GM21619 (cell line): Measurements from ENCODE around the gene TRAPPC8.
A peak's percentile ranks its signal among the peaks of the same experiment; 100 is the strongest.

Experiments
- ATAC-seq: cut with Tn5 transposase; IDR thresholded peaks from one replicate; pipeline ENCODE4 v1.9.1; 2021; ENCODE audit not compliant: unreplicated experiment

Gene TRAPPC8

DNA sequence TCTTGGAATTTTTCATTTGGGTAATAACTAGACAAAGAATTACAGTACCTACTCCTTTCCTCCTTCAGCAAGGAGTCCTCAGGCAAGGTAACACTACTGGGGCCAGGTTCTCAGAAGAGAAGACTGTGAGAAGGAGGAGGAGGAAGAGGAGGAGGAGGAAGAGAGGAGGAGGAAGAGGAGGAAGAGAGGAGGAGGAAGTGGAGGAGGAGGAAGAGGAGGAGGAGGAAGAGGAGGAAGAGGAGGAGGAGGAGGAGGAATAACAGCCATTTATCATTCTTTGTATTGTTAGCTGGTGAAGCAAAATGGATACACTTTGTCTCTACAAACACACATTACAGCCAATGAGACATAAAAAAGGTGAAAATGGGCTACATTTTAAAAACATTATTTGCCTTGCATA is 149.4 kb downstream of the TRAPPC8 start:
- no peak for ATAC-seq

DNA sequence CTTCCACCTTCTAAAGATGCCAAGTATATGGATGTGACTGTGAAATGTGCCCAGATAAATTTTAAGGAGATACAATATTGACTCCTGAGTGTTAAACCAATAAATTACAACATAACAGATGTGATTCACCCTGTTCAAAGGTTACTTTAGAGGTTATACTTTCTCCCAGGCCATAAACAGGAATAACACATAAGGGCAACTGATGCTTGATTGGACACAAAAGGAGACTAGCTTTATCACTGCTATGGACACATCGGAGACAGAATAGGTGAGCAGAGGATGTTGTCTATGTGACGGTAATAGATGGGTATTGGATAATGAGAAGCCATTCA is 150.4 kb downstream of the TRAPPC8 start:
- ATAC-seq: no peak

DNA sequence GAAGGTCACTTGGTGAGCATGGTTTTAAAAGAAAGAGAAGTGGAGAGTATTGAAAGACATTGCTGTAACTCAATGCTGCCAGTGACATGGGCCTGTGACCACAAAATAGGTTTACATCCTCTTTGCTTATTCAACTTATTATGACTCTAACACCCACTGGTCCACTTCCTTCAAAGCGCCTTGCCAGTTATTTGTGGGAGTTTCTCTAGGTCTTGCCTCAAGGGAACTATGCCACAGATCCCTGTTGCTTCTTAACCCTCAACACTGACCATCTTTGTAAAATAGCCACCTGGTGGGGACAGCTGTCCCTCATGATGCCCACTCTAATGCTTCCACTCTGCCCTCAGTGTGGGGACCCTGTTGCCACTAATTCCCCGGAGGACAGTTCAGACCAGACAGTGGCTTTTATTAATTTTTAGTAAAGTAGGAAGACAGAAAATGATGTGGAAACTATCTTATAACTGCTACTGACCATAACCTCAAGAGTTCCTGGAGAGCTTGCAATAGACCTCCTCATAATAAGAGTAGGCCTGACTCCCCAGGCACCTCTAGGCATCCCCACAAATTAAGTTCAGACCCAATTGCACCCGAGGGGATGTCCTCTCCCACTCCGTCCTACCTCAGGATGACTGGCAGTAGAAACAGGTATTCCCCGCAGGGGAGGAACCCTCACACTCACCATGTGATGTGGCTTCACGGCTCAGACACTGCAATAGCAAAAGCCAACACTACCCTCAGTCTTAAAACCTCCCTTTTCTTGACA is 150.9 kb downstream of the TRAPPC8 start:
- peak; percentile 93 for ATAC-seq

DNA sequence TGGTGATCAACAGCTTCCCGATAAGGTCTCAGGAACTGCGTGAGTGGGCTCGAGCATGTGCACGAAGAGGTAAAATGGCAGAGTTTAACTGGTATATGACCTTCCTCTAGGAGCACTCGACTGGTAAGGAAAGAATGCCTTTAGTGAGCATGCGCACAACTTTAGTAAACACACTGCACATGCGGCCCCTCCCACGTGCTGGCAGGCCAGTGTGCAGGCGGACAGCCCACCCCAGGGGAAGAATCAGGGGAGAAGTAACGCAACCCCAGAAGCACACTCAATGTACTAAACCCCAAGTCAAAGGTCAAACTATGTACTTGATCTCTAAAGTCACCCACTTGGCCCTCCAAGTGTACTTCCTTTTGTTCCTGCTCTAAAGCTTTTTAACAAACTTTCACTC is 153.5 kb downstream of the TRAPPC8 start:
- ATAC-seq: no peak

GRCh38 chr18:31783059-31783458 is 159.9 kb downstream of the TRAPPC8 start:
- ATAC-seq: no peak
